Brain microvascular endothelial cell (primary cell): ENCODE data around the gene CCM2L.

Experiments used
- DNase-seq: peaks from one replicate; pipeline ENCODE4 v3.0.0-alpha.2; 2020
- H3K27ac ChIP-seq: fragments of 250-450 bp; sonication (Bioruptor Pico); 2 replicates; pipeline ENCODE4 v1.5.1; 2020; ENCODE audit warnings: mild to moderate bottlenecking, moderate library complexity
- H3K27me3 ChIP-seq: fragments of 250-450 bp; sonication (Bioruptor Pico); replicated peaks from 2 replicates; pipeline ENCODE4 v1.5.1; 2020; ENCODE audit warnings: mild to moderate bottlenecking
- H3K36me3 ChIP-seq: fragments of 250-450 bp; sonication (Bioruptor Pico); replicated peaks from 2 replicates; pipeline ENCODE4 v1.5.1; 2020; ENCODE audit warnings: mild to moderate bottlenecking
- H3K4me3 ChIP-seq: 2 replicates; pipeline ENCODE4 v1.5.1; 2011; ENCODE audit warnings: low read depth, mild to moderate bottlenecking, control low read depth, low read length, moderate library complexity
- in situ Hi-C: cut with HindIII; loops from 2 replicates; pipeline ENCODE4 v1.10.0; 2017; ENCODE audit warnings: low sequenced_read_pairs, low pct_ligation_motif_present
- TF ChIP-seq, protein P1 (sequence below): IDR thresholded peaks from 2 replicates; pipeline ENCODE4 v1.5.1; 2011; ENCODE audit warnings: low read depth, mild to moderate bottlenecking, moderate library complexity, low read length, control low read depth, inconsistent platforms; ENCODE audit errors: missing control alignments

Gene CCM2L

DNA sequence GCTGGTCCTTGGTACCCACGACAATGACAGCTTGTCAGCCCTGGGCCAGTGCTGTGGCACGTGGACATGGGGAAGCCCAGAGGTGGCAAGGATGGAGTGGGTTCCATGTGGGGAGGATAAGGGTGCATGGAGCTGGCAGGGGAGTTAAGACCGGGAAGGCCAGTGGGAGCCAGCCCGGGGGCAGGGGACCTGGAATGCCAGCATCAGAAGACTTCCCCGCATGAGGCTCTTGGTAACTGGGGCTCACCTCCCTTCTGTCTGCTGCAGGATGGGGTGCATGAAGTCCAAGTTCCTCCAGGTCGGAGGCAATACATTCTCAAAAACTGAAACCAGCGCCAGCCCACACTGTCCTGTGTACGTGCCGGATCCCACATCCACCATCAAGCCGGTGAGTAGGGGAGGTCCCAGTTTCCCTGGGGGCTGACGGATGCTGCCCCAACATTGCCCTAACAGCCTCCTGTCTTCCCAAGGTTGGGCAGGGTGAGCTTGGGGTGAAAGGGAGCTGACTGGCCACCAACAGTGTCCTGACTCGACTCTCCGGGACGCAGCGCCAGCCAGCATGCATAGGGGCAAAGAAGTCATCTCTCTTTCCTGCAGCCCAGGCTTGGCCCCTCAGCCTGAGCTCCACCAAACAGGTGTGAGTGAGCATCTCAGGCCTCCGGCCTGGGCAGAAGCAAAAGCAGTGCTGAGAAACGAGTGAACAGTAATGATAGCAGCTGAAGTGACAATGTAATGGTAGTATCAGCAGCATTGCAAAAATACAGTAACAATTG is 61.3 kb downstream of the CCM2L start:
- no peak for DNase-seq
- H3K27me3 ChIP-seq = no peaks in the 10 kb centered on the region
- H3K36me3 ChIP-seq = no peaks in the 10 kb centered on the region
- H3K4me3 ChIP-seq = no peak overlapping the region
- in situ Hi-C loops = no loop called here
- TF ChIP-seq, protein P1, sequence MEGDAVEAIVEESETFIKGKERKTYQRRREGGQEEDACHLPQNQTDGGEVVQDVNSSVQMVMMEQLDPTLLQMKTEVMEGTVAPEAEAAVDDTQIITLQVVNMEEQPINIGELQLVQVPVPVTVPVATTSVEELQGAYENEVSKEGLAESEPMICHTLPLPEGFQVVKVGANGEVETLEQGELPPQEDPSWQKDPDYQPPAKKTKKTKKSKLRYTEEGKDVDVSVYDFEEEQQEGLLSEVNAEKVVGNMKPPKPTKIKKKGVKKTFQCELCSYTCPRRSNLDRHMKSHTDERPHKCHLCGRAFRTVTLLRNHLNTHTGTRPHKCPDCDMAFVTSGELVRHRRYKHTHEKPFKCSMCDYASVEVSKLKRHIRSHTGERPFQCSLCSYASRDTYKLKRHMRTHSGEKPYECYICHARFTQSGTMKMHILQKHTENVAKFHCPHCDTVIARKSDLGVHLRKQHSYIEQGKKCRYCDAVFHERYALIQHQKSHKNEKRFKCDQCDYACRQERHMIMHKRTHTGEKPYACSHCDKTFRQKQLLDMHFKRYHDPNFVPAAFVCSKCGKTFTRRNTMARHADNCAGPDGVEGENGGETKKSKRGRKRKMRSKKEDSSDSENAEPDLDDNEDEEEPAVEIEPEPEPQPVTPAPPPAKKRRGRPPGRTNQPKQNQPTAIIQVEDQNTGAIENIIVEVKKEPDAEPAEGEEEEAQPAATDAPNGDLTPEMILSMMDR = no peak
- H3K27ac ChIP-seq = no peak overlapping the region

- DNase-seq = no peak
- TF ChIP-seq, protein P1 = no peak
- H3K4me3 ChIP-seq = no peak overlapping the region
- no peaks in the 10 kb centered on the region for H3K36me3 ChIP-seq
- in situ Hi-C loops = no loop called here
- no peaks in the 10 kb centered on the region for H3K27me3 ChIP-seq
- no peak overlapping the region for H3K27ac ChIP-seq
These were observed 62.0 kb downstream of the CCM2L start for GRCh38 chr20:32072168-32072750.

- H3K27ac ChIP-seq = no peak overlapping the region
- TF ChIP-seq, protein P1 = no peak
- in situ Hi-C loops = no loop called here
These were observed 65.3 kb downstream of the CCM2L start for GRCh38 chr20:32075534-32075933.

DNA sequence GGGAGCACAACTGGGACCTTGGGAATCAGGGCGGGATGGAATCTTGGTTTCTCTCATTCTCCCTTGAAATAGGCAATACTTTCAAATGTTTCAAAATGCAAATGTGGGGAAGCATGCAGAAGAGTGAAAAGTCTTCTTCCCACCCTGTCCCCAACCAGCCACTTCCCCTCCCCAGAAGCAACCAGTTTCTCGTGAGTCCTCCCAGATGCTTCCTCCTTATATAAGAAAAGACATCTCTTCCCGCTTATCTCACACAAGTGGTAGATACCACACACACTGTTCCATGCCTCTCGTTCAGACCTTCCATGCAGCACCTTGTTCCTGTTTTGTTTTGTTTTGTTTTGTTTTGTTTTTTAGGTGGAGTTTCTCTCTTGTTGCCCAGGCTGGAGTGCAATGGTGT is 67.0 kb downstream of the CCM2L start:
- no peak for DNase-seq
- in situ Hi-C loops = no loop called here
- Histone ChIP-seq H3K36me3 (no peaks in the 10 kb centered on the region), H3K27ac (no peak overlapping the region), H3K27me3 (no peaks in the 10 kb centered on the region), H3K4me3 (no peak overlapping the region)
- TF ChIP-seq, protein P1 = no peak

More at GRCh38 chr20:32075534-32075933, 65.3 kb downstream of the CCM2L start:
- no peaks in the 10 kb centered on the region for H3K27me3 ChIP-seq
- no peak for DNase-seq
- no peak overlapping the region for H3K4me3 ChIP-seq
- H3K36me3 ChIP-seq = no peaks in the 10 kb centered on the region

DNA sequence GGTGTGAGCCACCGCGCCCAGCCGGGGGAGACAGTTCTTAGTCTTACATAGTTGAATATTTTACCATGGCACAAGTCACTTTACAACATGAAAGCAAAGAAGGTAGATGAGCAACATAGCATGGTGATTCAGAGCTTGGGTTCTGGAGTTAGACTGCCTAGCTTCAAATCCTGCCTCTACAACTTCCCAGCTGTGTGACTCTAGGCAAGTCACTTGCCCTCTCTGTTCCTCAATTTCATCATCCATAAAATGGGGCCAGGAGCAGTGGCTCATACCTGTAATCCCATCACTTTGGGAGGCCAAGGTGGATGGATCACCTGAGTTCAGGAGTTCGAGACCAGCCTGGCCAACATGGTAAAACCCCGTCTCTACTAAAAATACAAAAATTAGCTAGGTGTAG is 68.1 kb downstream of the CCM2L start:
- no peak overlapping the region for H3K27ac ChIP-seq
- H3K4me3 ChIP-seq = no peak overlapping the region
- TF ChIP-seq, protein P1 = no peak
- peaks cover under 1% of the 10 kb centered on the region for H3K27me3 ChIP-seq
- no peaks in the 10 kb centered on the region for H3K36me3 ChIP-seq
- in situ Hi-C loops = no loop called here
- no peak for DNase-seq
